BE2C (cell line): ENCODE results near the gene ARFGAP3.

Experiments used
- DNase-seq: peaks from one replicate; pipeline ENCODE4 v3.0.0-alpha.2; 2020
- H3K27me3 ChIP-seq: fragments of 250-450 bp; sonication (Bioruptor Pico); 2 replicates; pipeline ENCODE4 v1.5.1; 2020; ENCODE audit warnings: mild to moderate bottlenecking
- H3K36me3 ChIP-seq: fragments of 250-450 bp; sonication (Bioruptor Pico); 2 replicates; pipeline ENCODE4 v1.5.1; 2020; ENCODE audit warnings: mild to moderate bottlenecking
- H3K4me1 ChIP-seq: fragments of 250-450 bp; sonication (Bioruptor Pico); 2 replicates; pipeline ENCODE4 v1.5.1; 2020
- H3K4me3 ChIP-seq: 2 replicates; pipeline ENCODE4 v1.5.1; 2011; ENCODE audit warnings: low read depth, low read length
- H3K9me3 ChIP-seq: fragments of 250-450 bp; sonication (Bioruptor Pico); 2 replicates; pipeline ENCODE4 v1.5.1; 2020
- CTCF ChIP-seq: IDR thresholded peaks from 2 replicates; pipeline ENCODE4 v1.5.1; 2012; ENCODE audit warnings: mild to moderate bottlenecking, low read depth, low read length

The ARFGAP3 gene

GRCh38 chr22:42792909-42793847, 63.9 kb downstream of the ARFGAP3 start:
- no peak for TF ChIP-seq CTCF
- Histone ChIP-seq H3K36me3 (no peaks in the 10 kb centered on the region), H3K4me3 (no peak overlapping the region), H3K4me1 (no peaks in the 10 kb centered on the region), H3K9me3 (no peaks in the 10 kb centered on the region), H3K27me3 (no peaks in the 10 kb centered on the region)
- DNase-seq = no peak

GRCh38 chr22:42792453-42792908, 64.6 kb downstream of the ARFGAP3 start:
- Histone ChIP-seq H3K27me3 (no peaks in the 10 kb centered on the region), H3K9me3 (no peaks in the 10 kb centered on the region), H3K4me1 (no peaks in the 10 kb centered on the region), H3K36me3 (no peaks in the 10 kb centered on the region), H3K4me3 (no peak overlapping the region)
- DNase-seq = no peak
- no peak for TF ChIP-seq CTCF

- no peaks in the 10 kb centered on the region for H3K4me1 ChIP-seq
- H3K9me3 ChIP-seq = no peaks in the 10 kb centered on the region
- H3K36me3 ChIP-seq = no peaks in the 10 kb centered on the region
- no peak for DNase-seq
- TF ChIP-seq CTCF = no peak
- no peaks in the 10 kb centered on the region for H3K27me3 ChIP-seq
- no peak overlapping the region for H3K4me3 ChIP-seq
Measured at GRCh38 chr22:42791721-42792452, 65.2 kb downstream of the ARFGAP3 start.

- Histone ChIP-seq H3K36me3 (no peaks in the 10 kb centered on the region), H3K4me3 (no peak overlapping the region), H3K9me3 (no peaks in the 10 kb centered on the region), H3K27me3 (no peaks in the 10 kb centered on the region), H3K4me1 (no peaks in the 10 kb centered on the region)
- no peak for TF ChIP-seq CTCF
- no peak for DNase-seq
Measured at GRCh38 chr22:42788466-42788865, 68.6 kb downstream of the ARFGAP3 start.

GRCh38 chr22:42788021-42788420, 69.1 kb downstream of the ARFGAP3 start:
- H3K9me3 ChIP-seq = no peaks in the 10 kb centered on the region
- DNase-seq = no peak
- no peak overlapping the region for H3K4me3 ChIP-seq
- H3K36me3 ChIP-seq = no peaks in the 10 kb centered on the region
- no peaks in the 10 kb centered on the region for H3K4me1 ChIP-seq
- H3K27me3 ChIP-seq = no peaks in the 10 kb centered on the region
- TF ChIP-seq CTCF = no peak

- no peak for TF ChIP-seq CTCF
- no peaks in the 10 kb centered on the region for H3K9me3 ChIP-seq
Measured at GRCh38 chr22:42787357-42787736, 69.7 kb downstream of the ARFGAP3 start.

More at GRCh38 chr22:42787357-42787736, 69.7 kb downstream of the ARFGAP3 start:
- Histone ChIP-seq H3K4me1 (no peaks in the 10 kb centered on the region), H3K36me3 (no peaks in the 10 kb centered on the region), H3K4me3 (no peak overlapping the region), H3K27me3 (no peaks in the 10 kb centered on the region)
- no peak for DNase-seq
